GM23248 (cell line): ENCODE measurements around the gene CBFA2T2. TPM values are rescaled to one million over a fixed set of nuclear protein-coding genes. Genes with fewer than 3 reads are reported as not detected.

ENCODE experiments used
- DNase-seq: peaks from one replicate; pipeline ENCODE4 v3.0.0-alpha.2; 2015
- H2AFZ ChIP-seq: fragments of 200-600 bp; sonication (generic); 2 replicates; pipeline ENCODE4 v1.6.1; 2016; ENCODE audit warnings: antibody characterized with exemption
- H3F3A ChIP-seq: fragments of 200-600 bp; sonication (generic); 2 replicates; pipeline ENCODE4 v1.6.1; 2016; ENCODE audit warnings: mild to moderate bottlenecking, antibody characterized with exemption, mixed run types; ENCODE audit not compliant: insufficient read depth
- H3K27ac ChIP-seq: fragments of 200-600 bp; sonication (generic); 2 replicates; pipeline ENCODE4 v1.5.1; 2016; ENCODE audit warnings: mild to moderate bottlenecking
- H3K27me3 ChIP-seq: fragments of 200-600 bp; sonication (generic); replicated peaks from 2 replicates; pipeline ENCODE4 v1.6.1; 2016; ENCODE audit warnings: mild to moderate bottlenecking; ENCODE audit not compliant: insufficient read depth
- H3K36me3 ChIP-seq: fragments of 200-600 bp; sonication (generic); 2 replicates; pipeline ENCODE4 v1.6.1; 2016; ENCODE audit warnings: low read depth, mild to moderate bottlenecking
- H3K4me1 ChIP-seq: fragments of 200-600 bp; sonication (generic); 2 replicates; pipeline ENCODE4 v1.6.1; 2016; ENCODE audit warnings: mild to moderate bottlenecking; ENCODE audit not compliant: insufficient read depth
- H3K4me2 ChIP-seq: fragments of 200-600 bp; sonication (generic); one replicate; pipeline ENCODE4 v1.6.1; 2016; ENCODE audit warnings: mild to moderate bottlenecking; ENCODE audit not compliant: unreplicated experiment
- H3K4me3 ChIP-seq: fragments of 200-600 bp; sonication (generic); 2 replicates; pipeline ENCODE4 v1.5.1; 2016; ENCODE audit warnings: mild to moderate bottlenecking
- H3K79me2 ChIP-seq: fragments of 200-600 bp; sonication (generic); 2 replicates; pipeline ENCODE4 v1.6.1; 2016; ENCODE audit warnings: mild to moderate bottlenecking; ENCODE audit not compliant: insufficient read depth
- H3K9ac ChIP-seq: fragments of 200-600 bp; sonication (generic); 2 replicates; pipeline ENCODE4 v1.6.1; 2016; ENCODE audit warnings: mild to moderate bottlenecking
- H3K9me2 ChIP-seq: fragments of 200-600 bp; sonication (generic); 2 replicates; pipeline ENCODE4 v1.6.1; 2016; ENCODE audit warnings: mixed run types, mild to moderate bottlenecking, moderate library complexity; ENCODE audit not compliant: insufficient read depth
- H3K9me3 ChIP-seq: fragments of 200-600 bp; sonication (generic); one replicate; pipeline ENCODE4 v1.6.1; 2017; ENCODE audit warnings: low read depth
- H4K20me1 ChIP-seq: fragments of 200-600 bp; sonication (generic); 2 replicates; pipeline ENCODE4 v1.6.0; 2016; ENCODE audit not compliant: insufficient read depth
- EZH2 ChIP-seq: fragments of 200-600 bp; sonication (generic); IDR thresholded peaks from 2 replicates; pipeline ENCODE4 v1.6.1; 2018; ENCODE audit warnings: antibody characterized with exemption, mild to moderate bottlenecking; ENCODE audit not compliant: insufficient read depth, poor library complexity, severe bottlenecking
- EZH2phosphoT487 ChIP-seq: fragments of 200-600 bp; sonication (generic); IDR thresholded peaks from 2 replicates; pipeline ENCODE4 v1.6.1; 2018; ENCODE audit warnings: antibody characterized with exemption, moderate library complexity, mild to moderate bottlenecking, low read depth; ENCODE audit not compliant: insufficient read depth
- WGBS, 2 experiments: methylation state at CpG; one replicate each; pipeline ENCODE4 v1.1.6; 2015 to 2017; ENCODE audit warnings: low lambda C conversion rate in 2 of 2, low coverage in 1 of 2; ENCODE audit errors: missing lambda C conversion rate in 2 of 2; 5-methylcytosine and 5-hydroxymethylcytosine counted together
- in situ Hi-C: fragments of 300-500 bp; cut with MboI; formaldehyde crosslinking; loops from 2 replicates; pipeline ENCODE4 v1.15.0; 2020
- polyA plus RNA-seq: library from polyadenylated mRNA; unstranded; fragments of >200 nt; fragmentation: Nextera tagmentation; extraction: Ambion mirVana; gene quantifications from 2 replicates; pipeline ENCODE4 v1.2.1, GENCODE V29; 2016
- total RNA-seq: library from RNA; depleted of rRNA; stranded (reverse); fragments of >200 nt; shearing (Covaris generic); gene quantifications from 2 replicates; pipeline ENCODE4 v1.2.3, GENCODE V29; 2014

The CBFA2T2 gene
- total and polyA plus RNA-seq, 2 experiments from 2014 or later: 5.3 to 8.7 TPM

- peak; percentile 21 for DNase-seq
- no peaks in the 10 kb centered on the region for H3K27me3 ChIP-seq
- H3K79me2 ChIP-seq: peaks cover 6% of the 10 kb centered on the region; the same call in 1 of the 2 replicates
- 26 to 31% methylated on average over 9 of the region's 9 CpGs for WGBS, 2 experiments
- in situ Hi-C loops: no loop called here
- H3K36me3 ChIP-seq: no peaks in the 10 kb centered on the region
- H3K4me3 ChIP-seq: peak overlapping the region; percentile 85
- H2AFZ ChIP-seq: peak overlapping the region; percentile 82
- H3K9ac ChIP-seq: peak overlapping the region; percentile 89
- H3K27ac ChIP-seq: peak overlapping the region; percentile 72
- no peaks in the 10 kb centered on the region for H4K20me1 ChIP-seq
- H3K4me1 ChIP-seq: peaks cover 16% of the 10 kb centered on the region; the same call in 1 of the 2 replicates
- no peaks in the 10 kb centered on the region for H3K9me3 ChIP-seq
- H3F3A ChIP-seq: peaks cover 16% of the 10 kb centered on the region
- TF ChIP-seq EZH2: no peak
- no peak for TF ChIP-seq EZH2phosphoT487
- peak overlapping the region; percentile 75 for H3K4me2 ChIP-seq
- no peaks in the 10 kb centered on the region for H3K9me2 ChIP-seq
Measured at GRCh38 chr20:33664085-33664761, 174.3 kb downstream of the CBFA2T2 start.

- H3K36me3 ChIP-seq: no peaks in the 10 kb centered on the region
- no peak overlapping the region for H3K4me3 ChIP-seq
- no peaks in the 10 kb centered on the region for H3K9me2 ChIP-seq
- H3K4me1 ChIP-seq: peaks cover 16% of the 10 kb centered on the region; the same call in 1 of the 2 replicates
- 94 to 97% methylated on average over 2 of the region's 2 CpGs for WGBS, 2 experiments
- H3K4me2 ChIP-seq: no peak overlapping the region
- peaks cover 6% of the 10 kb centered on the region; the same call in 1 of the 2 replicates for H3K79me2 ChIP-seq
- no peaks in the 10 kb centered on the region for H4K20me1 ChIP-seq
- TF ChIP-seq EZH2phosphoT487: no peak
- TF ChIP-seq EZH2: no peak
- H2AFZ ChIP-seq: no peak overlapping the region
- H3K27ac ChIP-seq: peak overlapping the region; percentile 72; the same call in 1 of the 2 replicates
- H3F3A ChIP-seq: peaks cover 16% of the 10 kb centered on the region
- in situ Hi-C loops: no loop called here
- H3K9ac ChIP-seq: no peak overlapping the region
- peak; percentile 45 for DNase-seq
- H3K9me3 ChIP-seq: no peaks in the 10 kb centered on the region
- H3K27me3 ChIP-seq: no peaks in the 10 kb centered on the region
Measured at GRCh38 chr20:33664762-33665144, 174.9 kb downstream of the CBFA2T2 start.

GRCh38 chr20:33666293-33667244 lies 176.7 kb downstream of the CBFA2T2 start, which contains the start of gene ACTL10:
Gene ACTL10, plus strand, starts transcription at chr20:33666943. Its CDS starts 555 bp downstream, at chr20:33667498.
- DNase-seq: peak; percentile 100
- no peaks in the 10 kb centered on the region for H4K20me1 ChIP-seq
- H3K9ac ChIP-seq: peak within 1 kb of the TSS; percentile 63
- in situ Hi-C loops: no loop called here
- H3K4me1 ChIP-seq: peaks cover 16% of the 10 kb centered on the region; the same call in 1 of the 2 replicates
- H3K36me3 ChIP-seq: no peaks in the 10 kb centered on the region
- no peaks in the 10 kb centered on the region for H3K9me3 ChIP-seq
- peak within 1 kb of the TSS; percentile 80 for H2AFZ ChIP-seq
- 4 to 5% methylated on average over 41 to 47 of the region's 50 CpGs for WGBS, 2 experiments
- peak within 1 kb of the TSS; percentile 63 for H3K4me2 ChIP-seq
- peaks cover 16% of the 10 kb centered on the region for H3F3A ChIP-seq
- no peaks in the 10 kb centered on the region for H3K9me2 ChIP-seq
- H3K27ac ChIP-seq: peak within 1 kb of the TSS; percentile 71
- TF ChIP-seq EZH2: no peak
- TF ChIP-seq EZH2phosphoT487: no peak
- peaks cover 6% of the 10 kb centered on the region; the same call in 1 of the 2 replicates for H3K79me2 ChIP-seq
- no peaks in the 10 kb centered on the region for H3K27me3 ChIP-seq
- peak within 1 kb of the TSS; percentile 66 for H3K4me3 ChIP-seq

- Histone ChIP-seq H3K36me3 (no peaks in the 10 kb centered on the region), H4K20me1 (no peaks in the 10 kb centered on the region), H3K9ac (peak overlapping the region; percentile 52), H2AFZ (peak overlapping the region; percentile 80), H3K27me3 (no peaks in the 10 kb centered on the region), H3K9me2 (no peaks in the 10 kb centered on the region), H3K9me3 (no peaks in the 10 kb centered on the region), H3K79me2 (peaks cover 5% of the 10 kb centered on the region; the same call in 1 of the 2 replicates), H3K27ac (peak overlapping the region; percentile 28), H3K4me3 (peak overlapping the region; percentile 66), H3K4me2 (peak overlapping the region; percentile 63), H3F3A (peaks cover 16% of the 10 kb centered on the region), H3K4me1 (peaks cover 18% of the 10 kb centered on the region)
- DNase-seq: no peak
- in situ Hi-C loops: no loop called here
- 32 to 51% methylated on average over 38 to 45 of the region's 55 CpGs for WGBS, 2 experiments
- TF ChIP-seq EZH2: no peak
- no peak for TF ChIP-seq EZH2phosphoT487
Measured at GRCh38 chr20:33667245-33667675, 177.4 kb downstream of the CBFA2T2 start.
